ENCODE data around the gene MAPKAP1. TPM values are rescaled to one million over a fixed set of nuclear protein-coding genes. Genes with fewer than 3 reads are reported as not detected.

The MAPKAP1 gene
- total and polyA plus RNA-seq, 2 of the 13 experiments (the other 11 are each of a cell fraction or from before 2014, with no cell fraction given): 45.0 to 64.3 TPM

- no peak overlapping the region for H3K4me2 ChIP-seq (ENCODE audit: low read depth, low read length)
- no peak overlapping the region for H3K9ac ChIP-seq (ENCODE audit: insufficient read depth, low read depth, low read length)
- no peak overlapping the region for H2AFZ ChIP-seq (ENCODE audit: low read length)
- no peak overlapping the region for H3K27ac ChIP-seq (ENCODE audit: extremely low read length, insufficient read depth, low read length)
- H3K4me1 ChIP-seq (ENCODE audit: insufficient read depth, low read length): peaks cover 7% of the 10 kb centered on the region; the same call in 1 of the 2 replicates
- H3K9me3 ChIP-seq (ENCODE audit: low read length): no peaks in the 10 kb centered on the region
- FAIRE-seq (no peak), ATAC-seq (peak; percentile 43), DNase-seq (ENCODE audit: low spot score) (no peak)
- H3K27me3 ChIP-seq (ENCODE audit: control insufficient read depth in 1 of 2, insufficient read depth in 2 of 2, low read length in 2 of 2): no peaks in the 10 kb centered on the region; a peak in 1 of 5 replicates
- 25% methylated on average over 3 of the region's 12 CpGs for WGBS (ENCODE audit: low lambda C conversion rate)
- BruUV-seq (replicated peaks): no TSS peak
- TF ChIP-seq, protein P1, sequence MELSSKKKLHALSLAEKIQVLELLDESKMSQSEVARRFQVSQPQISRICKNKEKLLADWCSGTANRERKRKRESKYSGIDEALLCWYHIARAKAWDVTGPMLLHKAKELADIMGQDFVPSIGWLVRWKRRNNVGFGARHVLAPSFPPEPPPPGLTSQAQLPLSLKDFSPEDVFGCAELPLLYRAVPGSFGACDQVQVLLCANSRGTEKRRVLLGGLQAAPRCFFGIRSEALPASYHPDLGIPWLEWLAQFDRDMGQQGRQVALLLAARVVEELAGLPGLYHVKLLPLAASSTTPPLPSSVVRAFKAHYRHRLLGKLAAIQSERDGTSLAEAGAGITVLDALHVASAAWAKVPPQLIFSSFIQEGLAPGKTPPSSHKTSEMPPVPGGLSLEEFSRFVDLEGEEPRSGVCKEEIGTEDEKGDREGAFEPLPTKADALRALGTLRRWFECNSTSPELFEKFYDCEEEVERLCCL (CRISPR knock-in tag; IDR thresholded peaks at IDR 0.05; ENCODE audit: borderline replicate concordance): no peak
- TF ChIP-seq ZNF629 (CRISPR knock-in tag; conservative IDR thresholded peaks at IDR 0.05) (no peak), MAFF (IDR thresholded peaks at IDR 0.05; ENCODE audit: low read depth, low read length) (no peak), NFYC (CRISPR knock-in tag; IDR thresholded peaks at IDR 0.05) (peak; percentile 57), CEBPB (IDR thresholded peaks at IDR 0.05; ENCODE audit: borderline replicate concordance, low read depth, low read length) (no peak), NFYB (CRISPR knock-in tag; IDR thresholded peaks at IDR 0.05) (peak; percentile 67)
- in situ Hi-C loops (cut with HindIII; ENCODE audit: extremely low pct_ligation_motif_present, low pct_unique_long_range_greater_than_20kb) (no loop called here), intact Hi-C loops (cut with micrococcal nuclease; ENCODE audit: unreplicated experiment) (no loop called here)
- H3K79me2 ChIP-seq (ENCODE audit: insufficient read depth, low read length): no peaks in the 10 kb centered on the region
- POLR2A ChIA-PET: no interaction called here
- no peaks in the 10 kb centered on the region for H4K20me1 ChIP-seq (ENCODE audit: insufficient read depth, low read length)
- no peaks in the 10 kb centered on the region for H3K36me3 ChIP-seq (replicated peaks in 1 of 2; ENCODE audit: control insufficient read depth in 1 of 2, insufficient read depth in 2 of 2, low read length in 2 of 2)
- CTCF ChIA-PET (ENCODE audit: low intra/inter-chr PET ratio, low total read pairs): no interaction called here
- H3K4me3 ChIP-seq (replicated peaks in 1 of 3; ENCODE audit: insufficient read depth in 1 of 3, low read depth in 2 of 3, low read length in 3 of 3): no peak overlapping the region
Observed at GRCh38 chr9:125399165-125399564, 307.8 kb downstream of the MAPKAP1 start.

- Histone ChIP-seq H3K4me1 (ENCODE audit: insufficient read depth, low read length) (peaks cover 7% of the 10 kb centered on the region; the same call in 1 of the 2 replicates), H2AFZ (ENCODE audit: low read length) (no peak overlapping the region), H3K27me3 (ENCODE audit: control insufficient read depth in 1 of 2, insufficient read depth in 2 of 2, low read length in 2 of 2) (no peaks in the 10 kb centered on the region; a peak in 1 of 5 replicates), H3K4me2 (ENCODE audit: low read depth, low read length) (no peak overlapping the region), H3K27ac (ENCODE audit: extremely low read length, insufficient read depth, low read length) (no peak overlapping the region), H4K20me1 (ENCODE audit: insufficient read depth, low read length) (no peaks in the 10 kb centered on the region), H3K79me2 (ENCODE audit: insufficient read depth, low read length) (no peaks in the 10 kb centered on the region), H3K9ac (ENCODE audit: insufficient read depth, low read depth, low read length) (no peak overlapping the region), H3K4me3 (replicated peaks in 1 of 3; ENCODE audit: insufficient read depth in 1 of 3, low read depth in 2 of 3, low read length in 3 of 3) (no peak overlapping the region), H3K36me3 (replicated peaks in 1 of 2; ENCODE audit: control insufficient read depth in 1 of 2, insufficient read depth in 2 of 2, low read length in 2 of 2) (no peaks in the 10 kb centered on the region), H3K9me3 (ENCODE audit: low read length) (no peaks in the 10 kb centered on the region)
- no peak for ATAC-seq
- DNase-seq (ENCODE audit: low spot score): no peak
- in situ Hi-C loops (cut with HindIII; ENCODE audit: extremely low pct_ligation_motif_present, low pct_unique_long_range_greater_than_20kb): no loop called here
- POLR2A ChIA-PET: no interaction called here
- CTCF ChIA-PET (ENCODE audit: low intra/inter-chr PET ratio, low total read pairs): no interaction called here
- WGBS (ENCODE audit: low lambda C conversion rate): 6% methylated on average over 1 of the region's 1 CpG
- intact Hi-C loops (cut with micrococcal nuclease; ENCODE audit: unreplicated experiment): no loop called here
- no TSS peak for BruUV-seq (replicated peaks)
- FAIRE-seq: no peak
- TF ChIP-seq PRDM15 (CRISPR knock-in tag; IDR thresholded peaks at IDR 0.05) (no peak), ZNF556 (CRISPR knock-in tag; IDR thresholded peaks at IDR 0.05; ENCODE audit: borderline replicate concordance) (no peak), TBX3 (IDR thresholded peaks at IDR 0.05; ENCODE audit: borderline replicate concordance) (no peak), ZNF33A (CRISPR knock-in tag; IDR thresholded peaks at IDR 0.05; ENCODE audit: borderline replicate concordance) (no peak), U2AF2 (IDR thresholded peaks at IDR 0.05; ENCODE audit: low read depth, low read length) (no peak), ZNF879 (CRISPR knock-in tag; IDR thresholded peaks at IDR 0.05) (no peak)
- TF ChIP-seq, protein P2, sequence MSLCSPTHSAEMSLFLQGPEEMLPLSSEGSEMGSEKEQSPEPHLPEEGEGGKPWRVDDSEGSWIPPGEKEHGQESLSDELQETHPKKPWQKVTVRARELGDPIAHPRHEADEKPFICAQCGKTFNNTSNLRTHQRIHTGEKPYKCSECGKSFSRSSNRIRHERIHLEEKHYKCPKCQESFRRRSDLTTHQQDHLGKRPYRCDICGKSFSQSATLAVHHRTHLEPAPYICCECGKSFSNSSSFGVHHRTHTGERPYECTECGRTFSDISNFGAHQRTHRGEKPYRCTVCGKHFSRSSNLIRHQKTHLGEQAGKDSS (CRISPR knock-in tag; IDR thresholded peaks at IDR 0.05; ENCODE audit: borderline replicate concordance, low read depth): no peak
Observed at GRCh38 chr9:125398243-125398642, 308.8 kb downstream of the MAPKAP1 start.

Measured in HepG2 (cell line).